Measurements from ENCODE around the gene NTSR1. TPM values are rescaled to one million over a fixed set of nuclear protein-coding genes. Genes with fewer than 3 reads are reported as not detected.
A peak's percentile ranks its signal among the peaks of the same experiment; 100 is the strongest.

NTSR1 gene
- total RNA-seq, 1 experiment from 2014 or later: 44.1 TPM

DNA sequence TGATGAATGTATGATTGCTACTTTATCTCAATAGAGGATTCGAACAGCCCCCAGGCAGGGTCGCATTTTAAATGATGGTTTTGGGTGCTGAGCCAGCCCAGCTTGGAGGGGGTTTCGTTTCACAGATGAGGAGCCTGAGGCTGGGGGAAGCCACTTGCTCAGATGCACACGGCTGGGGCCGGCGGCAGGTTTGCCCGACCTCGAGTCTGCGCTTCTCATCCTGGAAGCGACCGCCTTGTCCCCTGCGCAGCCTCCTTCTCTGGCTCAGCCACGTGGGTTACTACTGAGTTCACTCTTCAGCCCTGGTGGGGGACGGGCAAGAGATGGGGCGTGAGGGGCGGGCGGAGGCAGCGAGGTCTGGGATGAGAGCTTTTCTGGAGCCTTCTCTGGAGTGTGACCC, 25.3 kb downstream of the NTSR1 start:
- TF ChIP-seq SIN3A (IDR thresholded peaks at IDR 0.05; ENCODE audit: borderline replicate concordance, insufficient read depth, low read depth, low read length): no peak
- no peak for TF ChIP-seq POLR2AphosphoS5 (IDR thresholded peaks at IDR 0.05; ENCODE audit: low read depth, low read length)
- TF ChIP-seq REST (IDR thresholded peaks at IDR 0.05; ENCODE audit: insufficient read depth in 1 of 2, low read depth in 2 of 2, low read length in 1 of 2): no peak
- no peak for TF ChIP-seq TCF7L2 (IDR thresholded peaks at IDR 0.05; ENCODE audit: low read depth, low read length)
- TF ChIP-seq, protein P1, sequence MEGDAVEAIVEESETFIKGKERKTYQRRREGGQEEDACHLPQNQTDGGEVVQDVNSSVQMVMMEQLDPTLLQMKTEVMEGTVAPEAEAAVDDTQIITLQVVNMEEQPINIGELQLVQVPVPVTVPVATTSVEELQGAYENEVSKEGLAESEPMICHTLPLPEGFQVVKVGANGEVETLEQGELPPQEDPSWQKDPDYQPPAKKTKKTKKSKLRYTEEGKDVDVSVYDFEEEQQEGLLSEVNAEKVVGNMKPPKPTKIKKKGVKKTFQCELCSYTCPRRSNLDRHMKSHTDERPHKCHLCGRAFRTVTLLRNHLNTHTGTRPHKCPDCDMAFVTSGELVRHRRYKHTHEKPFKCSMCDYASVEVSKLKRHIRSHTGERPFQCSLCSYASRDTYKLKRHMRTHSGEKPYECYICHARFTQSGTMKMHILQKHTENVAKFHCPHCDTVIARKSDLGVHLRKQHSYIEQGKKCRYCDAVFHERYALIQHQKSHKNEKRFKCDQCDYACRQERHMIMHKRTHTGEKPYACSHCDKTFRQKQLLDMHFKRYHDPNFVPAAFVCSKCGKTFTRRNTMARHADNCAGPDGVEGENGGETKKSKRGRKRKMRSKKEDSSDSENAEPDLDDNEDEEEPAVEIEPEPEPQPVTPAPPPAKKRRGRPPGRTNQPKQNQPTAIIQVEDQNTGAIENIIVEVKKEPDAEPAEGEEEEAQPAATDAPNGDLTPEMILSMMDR (IDR thresholded peaks at IDR 0.05): no peak
- intact Hi-C loops (cut with micrococcal nuclease; ENCODE audit: unreplicated experiment) (no loop called here), in situ Hi-C loops (cut with HindIII; ENCODE audit: low pct_unique_long_range_greater_than_20kb, low sequenced_read_pairs) (no loop called here)
- CTCF ChIA-PET: no interaction called here
- Histone ChIP-seq H3K4me3 (ENCODE audit: low read depth in 2 of 2, low read length in 2 of 2) (no peak overlapping the region), H3K27me3 (ENCODE audit: control insufficient read depth, insufficient read depth, low read length) (no peaks in the 10 kb centered on the region), H3K27ac (ENCODE audit: low read length) (peak overlapping the region; percentile 29; the same call in 1 of the 2 replicates), H3K36me3 (ENCODE audit: control insufficient read depth, insufficient read depth, low read length) (0 out of 2 replicates have a peak, but pooled peaks cover 2% of the 10 kb centered on the region), H3K9me3 (ENCODE audit: control insufficient read depth, insufficient read depth, low read depth, low read length) (no peaks in the 10 kb centered on the region), H3K4me1 (ENCODE audit: control insufficient read depth, insufficient read depth, low read length) (peaks cover 54% of the 10 kb centered on the region)
- no peak for ATAC-seq
- POLR2A ChIA-PET: no interaction called here
- DNase-seq (ENCODE audit: low read depth, low spot score): no peak
- no TSS peak for BruUV-seq (replicated peaks)

- in situ Hi-C loops (cut with HindIII; ENCODE audit: low pct_unique_long_range_greater_than_20kb, low sequenced_read_pairs): no loop called here
- Histone ChIP-seq H3K9me3 (ENCODE audit: control insufficient read depth, insufficient read depth, low read depth, low read length) (no peaks in the 10 kb centered on the region), H3K4me1 (ENCODE audit: control insufficient read depth, insufficient read depth, low read length) (peaks cover 59% of the 10 kb centered on the region), H3K27ac (ENCODE audit: low read length) (peak overlapping the region; percentile 29; the same call in 1 of the 2 replicates), H3K27me3 (ENCODE audit: control insufficient read depth, insufficient read depth, low read length) (no peaks in the 10 kb centered on the region), H3K4me3 (ENCODE audit: low read depth in 2 of 2, low read length in 2 of 2) (no peak overlapping the region), H3K36me3 (ENCODE audit: control insufficient read depth, insufficient read depth, low read length) (0 out of 2 replicates have a peak, but pooled peaks cover 2% of the 10 kb centered on the region)
- TF ChIP-seq TCF7L2 (IDR thresholded peaks at IDR 0.05; ENCODE audit: low read depth, low read length) (no peak), REST (IDR thresholded peaks at IDR 0.05; ENCODE audit: insufficient read depth in 1 of 2, low read depth in 2 of 2, low read length in 1 of 2) (no peak), POLR2AphosphoS5 (IDR thresholded peaks at IDR 0.05; ENCODE audit: low read depth, low read length) (no peak), SIN3A (IDR thresholded peaks at IDR 0.05; ENCODE audit: borderline replicate concordance, insufficient read depth, low read depth, low read length) (no peak)
- TF ChIP-seq, protein P1 (IDR thresholded peaks at IDR 0.05): no peak
- no TSS peak for BruUV-seq (replicated peaks)
- ATAC-seq (no peak), DNase-seq (ENCODE audit: low read depth, low spot score) (no peak)
- ChIA-PET POLR2A (interaction anchor here (0.6 kb wide), 1 partner anchor 56 kb away, joined by 7 read pairs; no protein-coding TSS in a partner anchor), CTCF (interaction anchor here (0.6 to 0.7 kb wide), 2 partner anchors 12 to 60 kb away, joined by 3 to 5 read pairs; no protein-coding TSS in a partner anchor)
- intact Hi-C loops (cut with micrococcal nuclease; ENCODE audit: unreplicated experiment): no loop called here
Observed at GRCh38 chr20:62734326-62734725, 25.7 kb downstream of the NTSR1 start.

Data from Panc1 (cell line).